Mucosa of descending colon (tissue), 3 donors: Measurements from ENCODE around the gene KDM1B. TPM values are rescaled to one million over a fixed set of nuclear protein-coding genes. Genes with fewer than 3 reads are reported as not detected.

Source experiments
- ATAC-seq: fragments of 200-7000 bp; cut with Tn5 transposase; one replicate; pipeline ENCODE4 v1.9.1; 2020; ENCODE audit warnings: mild to moderate bottlenecking, moderate library complexity
- DNase-seq, 3 donors: peaks; one replicate each; pipeline ENCODE4 v3.0.0-alpha.2; 2020
- H3K36me3 ChIP-seq: fragments of 200-600 bp; one replicate; pipeline ENCODE4 v1.8.0; 2021; ENCODE audit warnings: low read depth, mild to moderate bottlenecking
- H3K4me1 ChIP-seq: fragments of 200-600 bp; one replicate; pipeline ENCODE4 v1.8.0; 2021; ENCODE audit warnings: low read depth, mild to moderate bottlenecking
- H3K4me3 ChIP-seq: fragments of 200-600 bp; one replicate; pipeline ENCODE4 v1.8.0; 2021; ENCODE audit warnings: mild to moderate bottlenecking
- H3K9me3 ChIP-seq: fragments of 200-600 bp; one replicate; pipeline ENCODE4 v1.8.0; 2021; ENCODE audit warnings: mild to moderate bottlenecking
- CTCF ChIP-seq: fragments of 200-600 bp; IDR thresholded peaks from one replicate; pipeline ENCODE4 v1.8.0; 2022; ENCODE audit warnings: antibody characterized with exemption, mild to moderate bottlenecking
- intact Hi-C, 2 donors: fragments of 100-400 bp; cut with DNase I in 1 of 2; cut with micrococcal nuclease in 1 of 2; formaldehyde crosslinking; loops; one replicate each; pipeline versions ENCODE4 v1.11.0 to v1.11.1; 2022; cut with DNase I, micrococcal nuclease
- total RNA-seq, 3 donors: library from RNA; stranded (reverse); fragmentation: NEBNext Ultra II Directional in 2 of 3; extraction: Animal tissue kit (Norgen Biotek cat#: 25700) in 2 of 3; gene quantifications; one replicate each; pipeline versions ENCODE4 v1.2.1 to v1.2.4, GENCODE V29; 2021 to 2023
- donor health status: DM: no; HTN: no; CAD: no; lungs with moderate emphysema.
- donor health status: DM: no; HTN: no; CAD: no.
- donor health status: DM: no; HTN: yes; CAD: no.

KDM1B gene
- total RNA-seq, 3 donors from 2014 or later, result 34.6 to 47.4 (median 37.6) TPM

- Histone ChIP-seq H3K9me3 (no peaks in the 10 kb centered on the region), H3K4me1 (peaks cover 7% of the 10 kb centered on the region), H3K4me3 (no peak overlapping the region), H3K36me3 (no peaks in the 10 kb centered on the region)
- no peak for ATAC-seq
- no peak for DNase-seq
- intact Hi-C loops, result no loop called here
- no peak for TF ChIP-seq CTCF
These were observed 114.5 kb downstream of the KDM1B start for GRCh38 chr6:18269717-18270116.

GRCh38 chr6:18270216-18270615 lies 115.0 kb downstream of the KDM1B start:
- TF ChIP-seq CTCF, result no peak
- no peak overlapping the region for H3K4me3 ChIP-seq
- H3K36me3 ChIP-seq, result no peaks in the 10 kb centered on the region
- no peak for ATAC-seq
- no peaks in the 10 kb centered on the region for H3K9me3 ChIP-seq
- intact Hi-C loops, result no loop called here
- H3K4me1 ChIP-seq, result peaks cover 4% of the 10 kb centered on the region
- no peak for DNase-seq

Other genes starting within 250 kb of the KDM1B start
- 10 to 100 TPM; 45.6 to 85.9 (median 46.9) TPM for gene KIF13A, start 167.8 kb upstream of the KDM1B start, total RNA-seq
- gene NHLRC1, start 32.7 kb upstream of the KDM1B start, total RNA-seq, result 1 to 10 TPM; 1.8 to 3.6 (median 2.3) TPM
- 10 to 100 TPM; 28.7 to 68.8 (median 50.5) TPM for gene TPMT, start 345 bp upstream of the KDM1B start, total RNA-seq
- 100 to 1,000 TPM in 1 of 3 donors, 10 to 100 TPM in 2; 75.6 to 123 (median 85.0) TPM for gene DEK, start 109.1 kb downstream of the KDM1B start, total RNA-seq
- 1 to 10 TPM; 5.9 to 8.7 (median 8.0) TPM for gene RNF144B, start 231.9 kb downstream of the KDM1B start, total RNA-seq